Mucosa of rectum (tissue), 2 donors: ENCODE data around the gene MAPKAPK2.
A peak's percentile ranks its signal among the peaks of the same experiment; 100 is the strongest.

Experiments
- H3K27ac ChIP-seq, 2 donors: one replicate each; pipeline ENCODE4 v1.7.0; 2013; ENCODE audit warnings: inconsistent platforms in 2 of 2, low read depth in 2 of 2, low read length in 2 of 2
- H3K27me3 ChIP-seq, 2 donors: one replicate each; pipeline ENCODE4 v1.7.0; 2013; ENCODE audit warnings: low read length in 2 of 2; ENCODE audit not compliant: control insufficient read depth in 2 of 2, insufficient read depth in 2 of 2
- H3K36me3 ChIP-seq, 2 donors: one replicate each; pipeline ENCODE4 v1.7.0; 2013; ENCODE audit warnings: low read length in 2 of 2; ENCODE audit not compliant: control insufficient read depth in 2 of 2, insufficient read depth in 2 of 2
- H3K4me1 ChIP-seq, 2 donors: one replicate each; pipeline ENCODE4 v1.7.0; 2013; ENCODE audit warnings: low read length in 2 of 2, mild to moderate bottlenecking in 1 of 2; ENCODE audit not compliant: control insufficient read depth in 2 of 2, insufficient read depth in 2 of 2
- H3K4me3 ChIP-seq, 2 donors: one replicate each; pipeline ENCODE4 v1.7.0; 2013; ENCODE audit warnings: low read length in 2 of 2
- H3K9ac ChIP-seq, 2 donors: one replicate each; pipeline ENCODE4 v1.7.0; 2013; ENCODE audit warnings: low read length in 2 of 2, low read depth in 1 of 2, mild to moderate bottlenecking in 1 of 2
- H3K9me3 ChIP-seq, 2 donors: one replicate each; pipeline ENCODE4 v1.7.0; 2013; ENCODE audit warnings: low read length in 2 of 2; ENCODE audit not compliant: control insufficient read depth in 2 of 2
- donor health status: healthy.
- donor health status: Normal muscosa, but diverticular disease.

The MAPKAPK2 gene

DNA sequence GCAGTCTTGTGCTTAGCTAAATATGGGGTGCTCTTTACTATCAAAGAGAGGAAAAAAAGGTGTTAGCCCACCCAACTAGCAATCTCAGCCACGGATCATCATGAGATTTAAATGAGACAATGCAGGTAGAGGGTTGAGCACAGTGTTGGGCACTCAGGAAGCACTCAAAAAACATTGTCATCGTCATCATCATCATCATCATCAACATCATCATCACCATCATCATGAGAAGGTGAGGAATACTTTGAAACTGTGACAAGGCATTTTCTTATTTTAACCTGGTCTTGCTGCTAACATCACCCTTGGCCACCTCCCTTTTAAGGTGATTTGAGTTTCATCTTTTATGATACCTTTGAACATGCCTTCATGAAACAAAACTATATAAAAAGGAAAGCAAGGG, 3.3 kb upstream of the MAPKAPK2 start:
- Histone ChIP-seq H3K27me3 (no peaks in the 10 kb centered on the region), H3K4me1 (peaks cover 16 to 22% of the 10 kb centered on the region in 2 donors), H3K9ac (no peak overlapping the region), H3K9me3 (no peaks in the 10 kb centered on the region), H3K27ac (no peak overlapping the region), H3K36me3 (no peaks in the 10 kb centered on the region), H3K4me3 (no peak overlapping the region)

DNA sequence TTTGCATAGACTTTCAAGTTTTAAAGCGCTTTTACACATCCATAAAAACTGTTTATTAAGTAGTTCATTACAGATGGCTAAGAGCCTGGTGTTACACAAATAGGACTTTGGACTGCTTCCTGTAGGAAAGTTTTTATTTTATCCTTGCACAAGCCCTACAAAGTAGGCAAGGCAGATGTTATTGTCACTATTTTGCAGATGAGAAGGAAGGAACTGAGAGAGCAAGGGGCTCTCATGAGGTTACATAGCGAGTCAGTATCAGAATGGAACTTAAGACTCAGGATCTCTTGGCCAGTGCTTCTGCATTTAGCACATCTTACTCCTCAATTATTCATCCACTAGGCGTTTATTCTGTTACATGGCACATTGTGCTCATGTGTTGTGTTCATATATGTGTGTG, 2.6 kb upstream of the MAPKAPK2 start:
- Histone ChIP-seq H3K9ac (no peak overlapping the region), H3K4me1 (peaks cover 19 to 30% of the 10 kb centered on the region in 2 donors), H3K27ac (peak overlapping the region in 1 of 2 donors; percentile 41), H3K9me3 (no peaks in the 10 kb centered on the region), H3K27me3 (no peaks in the 10 kb centered on the region), H3K36me3 (no peaks in the 10 kb centered on the region), H3K4me3 (no peak overlapping the region)

DNA sequence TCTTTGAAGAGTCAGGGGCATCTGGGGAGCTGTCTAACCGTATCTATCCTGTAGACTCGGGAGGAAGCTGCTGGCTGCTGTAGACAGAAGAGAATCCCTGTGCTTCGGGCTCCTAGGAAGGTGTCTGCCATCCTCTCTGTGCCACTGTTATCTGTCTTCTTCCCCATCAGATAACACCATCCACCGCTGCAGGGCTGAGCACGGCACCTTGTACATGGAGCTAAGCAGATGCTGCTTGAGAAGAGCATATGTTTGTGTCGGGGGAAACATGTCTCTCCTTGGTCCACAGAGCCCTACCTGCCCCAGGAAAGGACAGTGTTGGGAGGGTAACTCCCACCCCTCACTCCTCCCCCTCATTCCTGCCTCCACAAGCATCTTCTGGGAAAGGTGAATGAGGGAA, 1.4 kb upstream of the MAPKAPK2 start:
- H3K9me3 ChIP-seq, result no peaks in the 10 kb centered on the region
- no peak overlapping the region for H3K27ac ChIP-seq
- H3K36me3 ChIP-seq, result no peaks in the 10 kb centered on the region
- H3K9ac ChIP-seq, result no peak overlapping the region
- no peak overlapping the region for H3K4me3 ChIP-seq
- H3K27me3 ChIP-seq, result no peaks in the 10 kb centered on the region
- peaks cover 30 to 38% of the 10 kb centered on the region in 2 donors for H3K4me1 ChIP-seq

DNA sequence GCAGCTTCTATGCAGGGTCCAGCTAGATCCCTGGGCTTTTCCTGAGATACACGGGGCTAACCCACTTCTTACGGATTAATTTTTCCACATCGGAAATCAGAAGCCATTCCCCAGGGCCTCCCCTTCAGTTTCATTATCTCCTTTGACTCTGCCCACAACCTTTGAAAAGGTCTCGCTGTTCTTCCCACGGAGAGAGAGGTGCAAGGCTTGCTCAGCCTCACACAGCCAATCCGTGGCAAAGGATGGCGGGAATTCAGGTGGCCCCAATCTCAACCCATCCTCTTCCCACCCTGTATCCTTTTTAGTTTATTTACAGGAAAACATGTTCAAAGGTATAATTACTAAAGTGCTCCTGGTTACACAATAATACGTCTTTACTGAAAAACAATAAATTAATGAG, 702 bp upstream of the MAPKAPK2 start:
- H3K9me3 ChIP-seq, result no peaks in the 10 kb centered on the region
- no peak overlapping the region for H3K27ac ChIP-seq
- H3K27me3 ChIP-seq, result no peaks in the 10 kb centered on the region
- no peaks in the 10 kb centered on the region for H3K36me3 ChIP-seq
- no peak overlapping the region for H3K9ac ChIP-seq
- H3K4me1 ChIP-seq, result peaks cover 29 to 37% of the 10 kb centered on the region in 2 donors
- peak overlapping the region in 1 of 2 donors; percentile 79 for H3K4me3 ChIP-seq

DNA sequence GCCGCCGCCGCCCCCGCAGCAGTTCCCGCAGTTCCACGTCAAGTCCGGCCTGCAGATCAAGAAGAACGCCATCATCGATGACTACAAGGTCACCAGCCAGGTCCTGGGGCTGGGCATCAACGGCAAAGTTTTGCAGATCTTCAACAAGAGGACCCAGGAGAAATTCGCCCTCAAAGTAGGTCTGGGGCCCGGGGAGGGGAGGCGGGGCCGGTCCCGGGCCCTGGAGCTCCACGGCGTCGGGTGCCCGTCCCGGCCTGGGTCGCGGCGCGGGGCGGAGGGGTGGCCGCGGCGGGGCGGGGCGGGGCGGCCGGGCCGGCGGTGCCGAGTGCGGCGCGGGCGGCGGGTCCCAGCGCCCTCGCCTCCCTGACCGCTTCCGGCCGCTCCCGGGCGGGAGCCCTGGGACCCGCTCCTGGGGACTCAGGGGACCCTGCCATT, 646 bp downstream of the MAPKAPK2 start:
- Histone ChIP-seq H3K9ac (peak overlapping the region; percentile 86 to 94), H3K27me3 (no peaks in the 10 kb centered on the region), H3K27ac (peak overlapping the region; percentile 92 to 93), H3K36me3 (no peaks in the 10 kb centered on the region), H3K4me1 (peaks cover 27 to 36% of the 10 kb centered on the region in 2 donors), H3K9me3 (no peaks in the 10 kb centered on the region), H3K4me3 (peak overlapping the region; percentile 79 to 95)

DNA sequence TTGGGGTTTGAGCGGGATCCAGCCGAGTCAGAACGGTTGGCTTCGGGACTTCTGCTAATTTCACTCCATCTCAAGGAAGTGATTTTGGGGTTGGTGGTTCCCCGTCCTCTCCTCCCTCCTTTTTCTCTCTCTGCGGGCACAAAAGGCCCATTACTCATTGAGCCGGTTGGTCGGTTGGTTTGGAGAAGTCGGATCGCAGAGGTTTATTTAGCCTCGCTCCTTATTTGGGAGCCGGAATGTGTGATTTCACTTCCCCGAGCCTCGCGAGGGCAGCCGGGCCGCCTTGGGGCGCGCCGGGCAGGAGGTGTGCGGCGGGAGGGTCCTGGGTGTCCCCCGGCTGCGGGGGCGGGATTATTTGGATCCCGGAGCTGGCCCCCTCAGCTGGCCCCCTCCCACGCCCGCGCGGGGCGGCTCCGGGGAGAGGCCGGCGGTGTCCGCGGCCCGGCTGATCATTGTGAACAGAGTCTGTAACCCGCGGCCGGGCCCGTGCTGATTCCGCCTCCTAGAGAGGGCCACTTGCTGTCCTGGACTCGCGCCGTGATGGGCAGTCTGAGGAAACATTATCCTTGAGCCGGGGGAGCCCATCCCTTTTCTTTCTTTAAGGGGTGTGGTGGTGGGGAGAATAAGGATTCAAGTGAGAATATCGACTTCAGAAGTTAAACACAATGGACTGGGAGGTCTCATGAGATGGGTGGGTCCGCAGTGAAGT, 1.2 kb downstream of the MAPKAPK2 start:
- Histone ChIP-seq H3K9me3 (no peaks in the 10 kb centered on the region), H3K36me3 (no peaks in the 10 kb centered on the region), H3K27me3 (no peaks in the 10 kb centered on the region), H3K4me1 (peaks cover 27 to 36% of the 10 kb centered on the region in 2 donors), H3K27ac (peak overlapping the region; percentile 92 to 93), H3K9ac (peak overlapping the region; percentile 86 to 94), H3K4me3 (peak overlapping the region; percentile 79 to 95)

DNA sequence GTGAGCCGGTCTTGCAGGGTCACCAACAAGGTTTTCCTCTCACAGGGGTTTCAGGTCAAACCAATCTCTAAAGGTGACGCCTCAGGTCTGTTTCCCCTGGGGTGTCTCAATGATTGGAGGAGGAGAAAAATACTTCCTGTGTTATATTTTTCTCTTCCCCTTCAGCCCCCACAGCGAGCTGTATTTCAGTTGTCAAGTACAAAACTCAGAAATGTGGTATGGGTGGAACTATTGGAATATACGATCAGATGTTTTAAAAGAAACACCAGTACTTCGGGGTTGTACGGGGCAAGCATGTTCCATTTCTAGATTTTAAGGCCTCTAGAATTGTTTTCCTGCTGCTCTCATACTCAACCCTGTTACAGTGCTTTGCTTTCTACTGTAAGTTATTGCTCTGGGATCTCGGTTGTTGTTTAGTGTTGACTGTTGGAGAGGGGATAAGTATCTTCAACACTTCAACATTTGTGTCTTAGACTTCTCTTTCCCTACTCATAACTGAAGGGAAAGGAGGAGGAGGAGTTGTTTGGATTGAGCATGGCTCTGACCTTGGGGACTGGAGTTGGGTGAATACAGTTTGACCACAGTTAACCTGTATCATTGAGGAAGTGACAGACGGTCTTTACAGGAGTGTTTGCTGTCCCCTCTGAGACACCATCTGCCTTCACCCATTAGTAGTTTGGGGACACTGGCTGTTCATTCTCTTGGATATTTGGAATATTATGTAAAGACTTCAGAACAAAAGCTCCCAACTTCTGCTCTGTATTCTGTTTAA, 2.0 kb downstream of the MAPKAPK2 start:
- peak overlapping the region; percentile 92 to 93 for H3K27ac ChIP-seq
- peaks cover 30 to 33% of the 10 kb centered on the region in 2 donors for H3K4me1 ChIP-seq
- H3K9me3 ChIP-seq, result no peaks in the 10 kb centered on the region
- H3K4me3 ChIP-seq, result peak overlapping the region; percentile 79 to 95
- H3K27me3 ChIP-seq, result no peaks in the 10 kb centered on the region
- no peaks in the 10 kb centered on the region for H3K36me3 ChIP-seq
- H3K9ac ChIP-seq, result peak overlapping the region; percentile 86 to 94

DNA sequence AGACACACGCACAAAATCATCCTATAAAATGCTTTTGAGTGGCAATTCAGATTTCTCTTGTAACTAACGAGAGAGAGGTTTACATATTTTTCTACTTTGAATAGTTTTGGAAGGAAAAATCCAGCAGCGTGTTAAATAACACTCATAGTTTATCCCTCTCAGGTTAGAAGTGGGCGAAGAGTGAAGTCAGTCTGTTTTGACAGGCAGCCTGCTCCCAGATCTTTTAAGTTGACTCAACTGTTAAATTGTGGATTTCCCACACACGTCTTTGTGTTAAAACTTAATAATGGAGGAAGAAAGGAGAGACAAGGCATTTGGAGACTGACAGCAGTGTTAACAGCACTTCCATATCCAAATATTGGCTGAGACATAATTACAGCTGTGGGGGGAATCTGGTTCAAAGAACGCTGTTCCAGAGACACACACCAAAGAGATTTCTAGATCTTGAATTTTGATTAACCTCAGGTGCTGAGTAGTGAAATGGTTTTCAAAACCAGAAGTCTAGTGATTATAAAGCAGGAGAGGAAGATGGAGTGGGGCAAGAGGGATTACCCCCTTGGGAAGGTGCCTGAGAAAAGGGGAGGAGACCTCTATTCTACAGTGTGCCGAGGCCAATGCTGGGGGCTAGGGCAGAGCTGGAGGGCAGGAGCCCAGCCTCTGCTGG, 2.7 kb downstream of the MAPKAPK2 start:
- H3K4me3 ChIP-seq, result peak overlapping the region in 1 of 2 donors; percentile 95
- H3K9me3 ChIP-seq, result no peaks in the 10 kb centered on the region
- no peaks in the 10 kb centered on the region for H3K36me3 ChIP-seq
- H3K27ac ChIP-seq, result no peak overlapping the region
- H3K27me3 ChIP-seq, result no peaks in the 10 kb centered on the region
- H3K9ac ChIP-seq, result no peak overlapping the region
- H3K4me1 ChIP-seq, result peaks cover 31 to 33% of the 10 kb centered on the region in 2 donors

DNA sequence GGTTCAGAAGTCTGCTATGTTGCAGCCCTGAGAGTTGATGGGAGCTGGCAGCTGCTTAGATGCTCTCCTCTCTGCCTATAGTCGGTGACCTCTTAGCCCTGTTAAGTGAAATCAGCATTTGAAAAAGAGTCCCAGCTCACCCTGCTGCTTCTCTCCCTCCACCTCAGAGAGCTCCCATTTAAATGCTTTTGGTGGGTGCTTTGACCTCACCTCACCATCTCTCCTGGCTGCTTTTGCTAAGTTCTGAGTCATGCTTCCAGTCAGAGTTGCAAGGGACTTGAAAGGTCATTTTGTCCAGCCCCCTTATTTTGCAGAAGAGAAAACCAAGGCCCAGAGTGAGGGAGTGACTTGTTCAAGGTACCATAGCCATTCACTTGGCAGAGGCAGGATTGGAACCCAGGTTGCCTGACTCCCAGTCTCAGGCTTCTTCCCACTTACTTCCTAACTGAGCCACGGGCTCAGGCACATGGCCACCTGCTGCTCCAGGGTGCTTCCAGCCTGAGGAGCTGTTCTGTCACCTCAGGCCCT, 3.3 kb downstream of the MAPKAPK2 start:
- peaks cover 32 to 36% of the 10 kb centered on the region in 2 donors for H3K4me1 ChIP-seq
- H3K4me3 ChIP-seq, result peak overlapping the region in 1 of 2 donors; percentile 9
- no peak overlapping the region for H3K9ac ChIP-seq

More for the DNA sequence above, 3.3 kb downstream of the MAPKAPK2 start:
- no peaks in the 10 kb centered on the region for H3K27me3 ChIP-seq
- no peaks in the 10 kb centered on the region for H3K9me3 ChIP-seq
- H3K27ac ChIP-seq, result no peak overlapping the region
- H3K36me3 ChIP-seq, result no peaks in the 10 kb centered on the region
